ENCODE data around the gene ZNF512B.
"Not testable (repeated sequence)": the region's sequence is repeated elsewhere in the genome, so short reads cannot be mapped to it uniquely, and the experiment has no call there.

Gene ZNF512B

GRCh38 chr20:63969838-63970713 is at the start of gene ZNF512B:
Gene ZNF512B, minus strand, starts transcription at chr20:63969930. Its CDS starts 1,980 bp downstream, at chr20:63967950.
- DNase-seq = peak; percentile 50

- no peak for DNase-seq
Observed at GRCh38 chr20:64015635-64016034, 45.9 kb upstream of the ZNF512B start.

GRCh38 chr20:64012385-64013154 is 42.8 kb upstream of the ZNF512B start:
- not testable (repeated sequence) for DNase-seq

- DNase-seq = no peak
Observed at GRCh38 chr20:64011366-64011779, 41.6 kb upstream of the ZNF512B start.

GRCh38 chr20:64010711-64011237 is 41.0 kb upstream of the ZNF512B start:
- DNase-seq = no peak

GRCh38 chr20:64009811-64010387 is 40.2 kb upstream of the ZNF512B start:
- no peak for DNase-seq

GRCh38 chr20:64006902-64007301 is 37.2 kb upstream of the ZNF512B start:
- DNase-seq = no peak

GRCh38 chr20:64006490-64006889 is 36.8 kb upstream of the ZNF512B start:
- no peak for DNase-seq

- no peak for DNase-seq
Observed at GRCh38 chr20:64005394-64005793, 35.7 kb upstream of the ZNF512B start.

GRCh38 chr20:64003960-64004725 is 34.4 kb upstream of the ZNF512B start:
- DNase-seq = no peak

GRCh38 chr20:64001607-64002011 is 31.9 kb upstream of the ZNF512B start:
- no peak for DNase-seq

GRCh38 chr20:64000906-64001305 is 31.2 kb upstream of the ZNF512B start:
- DNase-seq = no peak

- no peak for DNase-seq
Observed at GRCh38 chr20:63982937-63983336, 13.2 kb upstream of the ZNF512B start.

- DNase-seq = peak; percentile 95
Observed at GRCh38 chr20:63980806-63981728, 11.3 kb upstream of the ZNF512B start, which contains the start of gene PRPF6. Gene PRPF6, plus strand, starts transcription at chr20:63981132. Its CDS starts 114 bp downstream, at chr20:63981246.

GRCh38 chr20:63980317-63980805 is 10.6 kb upstream of the ZNF512B start:
- DNase-seq = no peak

- DNase-seq = peak; percentile 60
Observed at GRCh38 chr20:63979557-63980316, 10.0 kb upstream of the ZNF512B start, which contains the start of gene SAMD10. Gene SAMD10, minus strand, starts transcription at chr20:63979642. Its CDS starts 175 bp downstream, at chr20:63979467.

GRCh38 chr20:63979229-63979556 is 9.5 kb upstream of the ZNF512B start:
- no peak for DNase-seq

- no peak for DNase-seq
Observed at GRCh38 chr20:63978319-63979228, 8.8 kb upstream of the ZNF512B start.

- no peak for DNase-seq
Observed at GRCh38 chr20:63977739-63978276, 8.1 kb upstream of the ZNF512B start.

Measured in NCI-H446 treated with DMSO at 0.1 percent for 48 hours (cell line).